Suprapubic skin (tissue), 4 donors: Measurements from ENCODE around the gene LRRC10B. TPM values are rescaled to one million over a fixed set of nuclear protein-coding genes. Genes with fewer than 3 reads are reported as not detected.

ENCODE experiments used
- DNase-seq, 2 donors: peaks; one replicate each; pipeline ENCODE4 v3.0.0-alpha.2; 2019; ENCODE audit warnings: low spot score in 2 of 2
- H3K27ac ChIP-seq: fragments of 200-600 bp; sonication (generic); one replicate; pipeline ENCODE4 v1.5.1; 2019
- H3K27me3 ChIP-seq: fragments of 200-600 bp; sonication (generic); one replicate; pipeline ENCODE4 v1.5.1; 2019
- H3K36me3 ChIP-seq: fragments of 200-600 bp; sonication (generic); one replicate; pipeline ENCODE4 v1.5.1; 2019
- H3K4me1 ChIP-seq: fragments of 200-600 bp; sonication (generic); one replicate; pipeline ENCODE4 v1.5.1; 2019
- H3K4me3 ChIP-seq: fragments of 200-600 bp; sonication (generic); one replicate; pipeline ENCODE4 v1.5.1; 2019; ENCODE audit warnings: mild to moderate bottlenecking
- H3K9me3 ChIP-seq: fragments of 200-600 bp; sonication (generic); one replicate; pipeline ENCODE4 v1.5.1; 2019
- EP300 ChIP-seq: sonication (generic); formaldehyde crosslinking; IDR thresholded peaks from one replicate; pipeline ENCODE4 v1.6.1; 2017; ENCODE audit warnings: antibody characterized with exemption
- POLR2A ChIP-seq, 2 donors: fragments of 450-650 bp; IDR thresholded peaks; one replicate each; pipeline ENCODE4 v1.6.1; 2017; ENCODE audit warnings: antibody characterized with exemption in 2 of 2, mild to moderate bottlenecking in 2 of 2, moderate library complexity in 2 of 2
- POLR2AphosphoS5 ChIP-seq, 3 donors: sonication (generic); formaldehyde crosslinking; IDR thresholded peaks; one replicate each; pipeline ENCODE4 v1.6.1; 2017; ENCODE audit warnings: antibody characterized with exemption in 3 of 3
- WGBS: methylation state at CpG from one replicate; pipeline ENCODE4 v1.1.5; 2018; 5-methylcytosine and 5-hydroxymethylcytosine counted together
- total RNA-seq, 4 donors: library from RNA; depleted of rRNA; stranded (reverse); fragments of >200 nt; gene quantifications; one replicate each; pipeline ENCODE4 v1.1.0, GENCODE V29; 2016
- TF ChIP-seq, protein P1 (sequence below), 2 donors: fragments of 200-600 bp in 1 of 2; fragments of 450-650 bp in 1 of 2; sonication (generic) in 1 of 2; IDR thresholded peaks; one replicate each; pipeline ENCODE4 v1.5.1; 2016 to 2019; ENCODE audit warnings: antibody characterized with exemption in 2 of 2, mild to moderate bottlenecking in 1 of 2, moderate library complexity in 1 of 2

The LRRC10B gene
- total RNA-seq, 4 donors from 2014 or later = 1.1 to 2.1 (median 1.2) TPM; not detected in 1

DNA sequence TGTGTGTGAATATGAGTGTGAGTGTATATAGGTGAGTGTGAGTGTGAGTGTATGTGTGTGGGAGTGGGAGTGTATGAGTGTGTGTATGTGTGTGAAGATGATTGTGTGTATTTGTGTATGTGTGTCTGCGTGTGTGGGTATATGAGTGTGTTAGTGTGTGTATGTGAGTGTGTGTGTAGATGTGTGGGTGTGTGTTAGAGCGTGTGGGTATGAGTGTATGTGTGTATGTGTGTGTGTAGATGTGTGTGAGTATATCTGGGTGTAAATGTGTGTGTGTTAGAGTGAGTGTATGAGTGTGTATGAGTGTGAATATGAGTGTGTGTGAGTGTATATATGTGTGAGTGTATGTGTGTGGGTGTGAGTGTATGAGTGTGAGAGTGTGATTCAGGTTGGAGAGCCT lies 11.1 kb upstream of the LRRC10B start:
- Histone ChIP-seq H3K27ac (no peak overlapping the region), H3K4me1 (no peaks in the 10 kb centered on the region), H3K9me3 (no peaks in the 10 kb centered on the region), H3K27me3 (no peaks in the 10 kb centered on the region), H3K4me3 (no peak overlapping the region), H3K36me3 (no peaks in the 10 kb centered on the region)
- no peak for DNase-seq
- 84% methylated on average over 2 of the region's 2 CpGs for WGBS
- no peak for TF ChIP-seq POLR2AphosphoS5 (IDR thresholded peaks at IDR 0.05)
- TF ChIP-seq POLR2A (IDR thresholded peaks at IDR 0.05) = no peak
- TF ChIP-seq, protein P1, sequence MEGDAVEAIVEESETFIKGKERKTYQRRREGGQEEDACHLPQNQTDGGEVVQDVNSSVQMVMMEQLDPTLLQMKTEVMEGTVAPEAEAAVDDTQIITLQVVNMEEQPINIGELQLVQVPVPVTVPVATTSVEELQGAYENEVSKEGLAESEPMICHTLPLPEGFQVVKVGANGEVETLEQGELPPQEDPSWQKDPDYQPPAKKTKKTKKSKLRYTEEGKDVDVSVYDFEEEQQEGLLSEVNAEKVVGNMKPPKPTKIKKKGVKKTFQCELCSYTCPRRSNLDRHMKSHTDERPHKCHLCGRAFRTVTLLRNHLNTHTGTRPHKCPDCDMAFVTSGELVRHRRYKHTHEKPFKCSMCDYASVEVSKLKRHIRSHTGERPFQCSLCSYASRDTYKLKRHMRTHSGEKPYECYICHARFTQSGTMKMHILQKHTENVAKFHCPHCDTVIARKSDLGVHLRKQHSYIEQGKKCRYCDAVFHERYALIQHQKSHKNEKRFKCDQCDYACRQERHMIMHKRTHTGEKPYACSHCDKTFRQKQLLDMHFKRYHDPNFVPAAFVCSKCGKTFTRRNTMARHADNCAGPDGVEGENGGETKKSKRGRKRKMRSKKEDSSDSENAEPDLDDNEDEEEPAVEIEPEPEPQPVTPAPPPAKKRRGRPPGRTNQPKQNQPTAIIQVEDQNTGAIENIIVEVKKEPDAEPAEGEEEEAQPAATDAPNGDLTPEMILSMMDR (IDR thresholded peaks at IDR 0.05) = no peak
- TF ChIP-seq EP300 = no peak

DNA sequence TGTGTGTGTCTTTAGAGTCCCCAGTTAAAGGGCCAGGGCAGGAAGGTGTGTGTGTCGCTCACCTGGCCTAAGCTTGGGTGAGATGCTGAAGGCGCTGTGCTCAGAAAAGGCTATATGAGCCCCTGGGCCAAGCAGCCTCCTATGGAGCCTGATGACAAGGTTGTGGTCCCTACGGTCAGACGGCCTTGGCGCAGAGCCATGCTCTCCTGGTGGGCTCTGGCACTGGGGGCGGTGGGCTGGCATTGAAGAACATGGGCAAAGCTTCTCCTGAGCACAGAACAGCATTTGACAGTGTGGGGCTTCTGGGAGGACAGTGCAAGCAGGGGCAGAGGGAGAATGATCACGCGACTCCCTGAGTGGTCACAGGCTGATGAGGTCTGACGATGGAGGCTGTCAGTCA lies 10.7 kb upstream of the LRRC10B start:
- no peaks in the 10 kb centered on the region for H3K4me1 ChIP-seq
- H3K27me3 ChIP-seq = no peaks in the 10 kb centered on the region
- H3K9me3 ChIP-seq = no peaks in the 10 kb centered on the region
- TF ChIP-seq, protein P1 (IDR thresholded peaks at IDR 0.05) = no peak
- TF ChIP-seq EP300 (no peak), POLR2AphosphoS5 (IDR thresholded peaks at IDR 0.05) (no peak), POLR2A (IDR thresholded peaks at IDR 0.05) (no peak)
- H3K4me3 ChIP-seq = no peak overlapping the region
- H3K36me3 ChIP-seq = no peaks in the 10 kb centered on the region
- no peak overlapping the region for H3K27ac ChIP-seq
- DNase-seq = no peak
- 66% methylated on average over 8 of the region's 9 CpGs for WGBS

DNA sequence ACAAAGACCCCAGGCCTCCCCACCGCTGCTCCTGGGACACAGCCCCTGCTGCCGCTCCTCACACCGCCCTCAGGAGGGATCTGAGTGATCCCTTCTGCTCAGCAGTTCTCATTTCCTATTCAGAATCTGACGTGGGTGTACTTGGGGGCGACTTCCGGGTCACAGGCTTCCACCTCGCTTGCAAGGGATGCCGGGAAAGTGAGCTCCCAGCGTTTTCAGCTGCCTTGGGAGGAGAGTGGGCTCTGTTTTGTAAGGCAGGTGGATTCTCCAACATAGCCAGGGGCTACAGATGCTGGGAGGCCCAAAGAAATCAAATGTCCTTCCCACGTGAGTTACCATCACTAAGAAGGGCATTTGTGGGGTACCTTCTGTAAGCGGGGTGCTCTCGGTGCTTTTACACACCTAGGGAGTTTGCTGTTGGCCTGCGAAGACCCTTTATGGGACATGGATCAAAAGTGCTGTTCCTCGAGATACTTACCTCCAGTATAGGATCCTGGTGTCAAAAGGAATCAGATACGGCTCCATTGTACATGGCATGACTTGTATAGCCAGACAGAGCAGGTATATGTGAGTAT lies 9.7 kb upstream of the LRRC10B start:
- H3K9me3 ChIP-seq = no peaks in the 10 kb centered on the region
- TF ChIP-seq POLR2A (IDR thresholded peaks at IDR 0.05) (no peak), POLR2AphosphoS5 (IDR thresholded peaks at IDR 0.05) (no peak), EP300 (no peak)
- TF ChIP-seq, protein P1 (IDR thresholded peaks at IDR 0.05) = no peak
- no peaks in the 10 kb centered on the region for H3K36me3 ChIP-seq
- no peak for DNase-seq
- no peaks in the 10 kb centered on the region for H3K4me1 ChIP-seq
- H3K27ac ChIP-seq = no peak overlapping the region
- WGBS = 83% methylated on average over 15 of the region's 15 CpGs
- no peaks in the 10 kb centered on the region for H3K27me3 ChIP-seq
- H3K4me3 ChIP-seq = no peak overlapping the region

DNA sequence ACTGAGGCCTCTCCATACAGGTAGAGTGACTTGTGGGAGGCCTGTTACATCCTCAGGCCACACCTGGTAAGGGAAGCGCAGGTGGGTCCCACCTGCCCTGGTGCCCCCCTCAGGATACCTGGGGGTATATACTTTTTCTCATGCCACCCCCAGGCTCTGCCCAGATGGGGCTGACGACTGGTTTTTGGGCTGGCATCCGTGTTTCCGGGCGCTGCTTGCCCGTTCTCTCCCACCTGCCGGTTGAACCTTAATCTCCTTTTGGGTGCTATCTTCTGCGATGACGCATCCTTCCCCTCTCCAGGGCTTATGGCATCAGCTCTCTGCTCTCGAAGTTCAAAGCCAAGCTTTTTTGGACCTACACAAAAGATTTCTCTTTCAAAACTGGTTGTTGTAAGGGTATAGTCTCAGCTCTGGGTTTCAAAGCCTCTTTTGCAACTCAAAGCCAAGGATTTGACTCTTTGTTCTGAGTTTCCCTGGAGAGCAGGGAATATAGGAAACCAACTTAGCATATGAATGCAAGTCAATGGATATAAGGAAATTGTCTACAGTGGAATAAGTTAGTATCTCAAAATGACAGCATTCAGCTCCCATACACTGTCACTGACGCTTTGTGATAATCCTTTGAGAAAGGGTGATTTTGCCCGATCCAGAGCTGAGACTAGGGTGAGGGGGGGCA lies 8.6 kb upstream of the LRRC10B start:
- Histone ChIP-seq H3K4me3 (no peak overlapping the region), H3K27ac (no peak overlapping the region), H3K9me3 (no peaks in the 10 kb centered on the region), H3K4me1 (no peaks in the 10 kb centered on the region), H3K36me3 (no peaks in the 10 kb centered on the region), H3K27me3 (no peaks in the 10 kb centered on the region)
- 65% methylated on average over 12 of the region's 12 CpGs for WGBS
- DNase-seq = no peak
- TF ChIP-seq EP300 = no peak
- TF ChIP-seq POLR2A (IDR thresholded peaks at IDR 0.05) = no peak
- TF ChIP-seq, protein P1 (IDR thresholded peaks at IDR 0.05) = no peak
- no peak for TF ChIP-seq POLR2AphosphoS5 (IDR thresholded peaks at IDR 0.05)

DNA sequence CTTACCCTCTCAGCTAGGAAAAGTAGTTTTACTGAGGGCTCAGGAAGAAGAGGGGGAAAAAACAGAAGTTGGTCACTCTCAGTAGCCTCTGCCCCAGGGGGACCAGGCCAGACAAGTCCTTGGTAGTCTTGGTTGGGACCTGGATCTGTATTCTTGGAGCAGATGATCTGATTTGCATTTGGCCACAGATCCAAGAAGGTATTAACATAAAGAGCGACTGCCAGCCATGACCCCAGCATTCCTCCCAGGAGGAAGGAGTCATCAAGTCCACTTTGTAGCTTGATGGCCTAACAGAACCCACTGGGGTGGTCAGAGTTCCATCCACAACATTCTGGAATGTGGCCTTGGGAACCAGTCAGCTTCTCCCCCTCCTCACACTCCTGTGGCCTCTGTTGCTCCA lies 6.0 kb upstream of the LRRC10B start:
- Histone ChIP-seq H3K9me3 (no peaks in the 10 kb centered on the region), H3K27ac (no peak overlapping the region), H3K27me3 (peaks cover 8% of the 10 kb centered on the region), H3K4me3 (no peak overlapping the region), H3K36me3 (no peaks in the 10 kb centered on the region), H3K4me1 (no peaks in the 10 kb centered on the region)
- WGBS = 91% methylated on average over 1 of the region's 1 CpG
- TF ChIP-seq EP300 (no peak), POLR2AphosphoS5 (IDR thresholded peaks at IDR 0.05) (no peak), POLR2A (IDR thresholded peaks at IDR 0.05) (no peak)
- TF ChIP-seq, protein P1 (IDR thresholded peaks at IDR 0.05) = no peak
- DNase-seq = no peak
